ENCODE results near the gene INPP4B. TPM values are rescaled to one million over a fixed set of nuclear protein-coding genes. Genes with fewer than 3 reads are reported as not detected.

INPP4B gene
- total and polyA plus RNA-seq, 2 donors from 2014 or later: 2.6 to 18.9 TPM

GRCh38 chr4:142265946-142266345 lies 580.2 kb downstream of the INPP4B start:
- no peak overlapping the region for H3K4me3 ChIP-seq (ENCODE audit: low read length in 3 of 3)
- intact Hi-C loops (cut with DNase I): no loop called here
- FAIRE-seq: no peak
- no peaks in the 10 kb centered on the region for H3K9me3 ChIP-seq (ENCODE audit: control insufficient read depth in 2 of 3, insufficient read depth in 1 of 3, low read length in 3 of 3)
- H3K36me3 ChIP-seq (ENCODE audit: control insufficient read depth in 2 of 3, insufficient read depth in 3 of 3, low read length in 3 of 3): no peaks in the 10 kb centered on the region
- H3K9ac ChIP-seq (ENCODE audit: low read length in 3 of 3): no peak overlapping the region
- no peaks in the 10 kb centered on the region for H3K27me3 ChIP-seq (ENCODE audit: control insufficient read depth, insufficient read depth, low read length)
- no peaks in the 10 kb centered on the region for H3K4me1 ChIP-seq (ENCODE audit: control insufficient read depth in 2 of 3, insufficient read depth in 2 of 3, low read depth in 1 of 3, low read length in 3 of 3)
- no peak for TF ChIP-seq CTCF (IDR thresholded peaks at IDR 0.05; ENCODE audit: borderline replicate concordance, extremely low read depth, insufficient read depth)
- DNase-seq: no peak
- no peak overlapping the region for H3K27ac ChIP-seq (ENCODE audit: low read depth in 2 of 2, low read length in 2 of 2)

GRCh38 chr4:142265536-142265935 lies 580.6 kb downstream of the INPP4B start:
- H3K27ac ChIP-seq (ENCODE audit: low read depth in 2 of 2, low read length in 2 of 2): no peak overlapping the region
- FAIRE-seq: no peak
- no peak for DNase-seq

GRCh38 chr4:142264961-142265360 lies 581.1 kb downstream of the INPP4B start:
- no peak for FAIRE-seq

More at GRCh38 chr4:142265536-142265935, 580.6 kb downstream of the INPP4B start:
- no peak overlapping the region for H3K9ac ChIP-seq (ENCODE audit: low read length in 3 of 3)
- no peaks in the 10 kb centered on the region for H3K4me1 ChIP-seq (ENCODE audit: control insufficient read depth in 2 of 3, insufficient read depth in 2 of 3, low read depth in 1 of 3, low read length in 3 of 3)
- intact Hi-C loops (cut with DNase I): no loop called here
- no peaks in the 10 kb centered on the region for H3K27me3 ChIP-seq (ENCODE audit: control insufficient read depth, insufficient read depth, low read length)
- TF ChIP-seq CTCF (IDR thresholded peaks at IDR 0.05; ENCODE audit: borderline replicate concordance, extremely low read depth, insufficient read depth): no peak
- H3K36me3 ChIP-seq (ENCODE audit: control insufficient read depth in 2 of 3, insufficient read depth in 3 of 3, low read length in 3 of 3): no peaks in the 10 kb centered on the region
- no peak overlapping the region for H3K4me3 ChIP-seq (ENCODE audit: low read length in 3 of 3)
- no peaks in the 10 kb centered on the region for H3K9me3 ChIP-seq (ENCODE audit: control insufficient read depth in 2 of 3, insufficient read depth in 1 of 3, low read length in 3 of 3)

More at GRCh38 chr4:142264961-142265360, 581.1 kb downstream of the INPP4B start:
- DNase-seq: no peak
- Histone ChIP-seq H3K4me1 (ENCODE audit: control insufficient read depth in 2 of 3, insufficient read depth in 2 of 3, low read depth in 1 of 3, low read length in 3 of 3) (no peaks in the 10 kb centered on the region), H3K4me3 (ENCODE audit: low read length in 3 of 3) (no peak overlapping the region), H3K27me3 (ENCODE audit: control insufficient read depth, insufficient read depth, low read length) (no peaks in the 10 kb centered on the region), H3K27ac (ENCODE audit: low read depth in 2 of 2, low read length in 2 of 2) (no peak overlapping the region), H3K9ac (ENCODE audit: low read length in 3 of 3) (no peak overlapping the region), H3K36me3 (ENCODE audit: control insufficient read depth in 2 of 3, insufficient read depth in 3 of 3, low read length in 3 of 3) (no peaks in the 10 kb centered on the region), H3K9me3 (ENCODE audit: control insufficient read depth in 2 of 3, insufficient read depth in 1 of 3, low read length in 3 of 3) (no peaks in the 10 kb centered on the region)
- no peak for TF ChIP-seq CTCF (IDR thresholded peaks at IDR 0.05; ENCODE audit: borderline replicate concordance, extremely low read depth, insufficient read depth)
- intact Hi-C loops (cut with DNase I): no loop called here
